Dermis blood vessel endothelial cell (primary cell): ENCODE data around the gene SLCO1A2. TPM values are rescaled to one million over a fixed set of nuclear protein-coding genes. Genes with fewer than 3 reads are reported as not detected.

ENCODE experiments used
- total RNA-seq: library from RNA; depleted of rRNA; stranded (reverse); fragments of >200 nt; gene quantifications from 2 replicates; pipeline ENCODE4 v1.2.3, GENCODE V29; 2014

Gene SLCO1A2
- total RNA-seq, 1 donor from 2014 or later = 0.17 TPM

Other genes with a start within 250 kb of the SLCO1A2 start
- gene SLCO1B1, start 203.7 kb downstream of the SLCO1A2 start, total RNA-seq = not detected in 2 replicates
- gene IAPP, start 38.0 kb upstream of the SLCO1A2 start, total RNA-seq = not detected in 2 replicates
- gene PYROXD1, start 102.7 kb upstream of the SLCO1A2 start, total RNA-seq = 7.0 and 15.0 TPM in 2 replicates
- gene RECQL, start 166.7 kb upstream of the SLCO1A2 start, total RNA-seq = 130 and 164 TPM in 2 replicates
- 25.1 and 27.9 TPM in 2 replicates for gene GOLT1B, start 166.9 kb upstream of the SLCO1A2 start, total RNA-seq
- gene SPX, start 191.4 kb upstream of the SLCO1A2 start, total RNA-seq = 0.05 and 0.51 TPM in 2 replicates